Gastrocnemius medialis (tissue), 4 donors: ENCODE results near the gene APOLD1.

ENCODE experiments used
- CTCF ChIP-seq, 5 experiments: fragments of 450-650 bp in 3 of 5; fragments of 200-600 bp in 2 of 5; sonication (generic) in 2 of 5; IDR thresholded peaks in 4 of 5; conservative IDR thresholded peaks in 1 of 5; 1 replicate in 4 of 5; 2 replicates in 1 of 5; pipeline ENCODE4 v1.5.1; 2016 to 2019; ENCODE audit warnings: antibody characterized with exemption in 5 of 5, mild to moderate bottlenecking in 3 of 5, moderate library complexity in 3 of 5
- POLR2A ChIP-seq, 2 donors: fragments of 450-650 bp; IDR thresholded peaks; one replicate each; pipeline ENCODE4 v1.6.1; 2017; ENCODE audit warnings: antibody characterized with exemption in 2 of 2, mild to moderate bottlenecking in 2 of 2, moderate library complexity in 2 of 2

GRCh38 chr12:12812174-12812573 is 26.7 kb downstream of the APOLD1 start:
- TF ChIP-seq CTCF (IDR thresholded peaks at IDR 0.05 in 4 of 5, conservative IDR thresholded peaks at IDR 0.05 in 1 of 5): no peak
- TF ChIP-seq POLR2A (IDR thresholded peaks at IDR 0.05): no peak
